HUDEP-2 (cell line): ENCODE measurements around the gene PLAC8L1.
A peak's percentile ranks its signal among the peaks of the same experiment; 100 is the strongest.
"Not testable (repeated sequence)": the region's sequence is repeated elsewhere in the genome, so short reads cannot be mapped to it uniquely, and the experiment has no call there.

Experiments
- DNase-seq, 76 experiments: peaks; one replicate each; lab custom pipeline; 2025; ENCODE audit not compliant: unreplicated experiment in 76 of 76; lab: John Stamatoyannopoulos, UW

The PLAC8L1 gene, protein sequence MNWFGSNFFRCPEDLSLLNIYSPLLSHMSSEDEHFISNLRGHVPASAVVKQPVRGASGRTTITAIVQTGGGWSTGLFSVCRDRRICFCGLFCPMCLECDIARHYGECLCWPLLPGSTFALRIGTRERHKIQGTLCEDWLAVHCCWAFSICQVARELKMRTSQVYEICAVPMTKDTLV

GRCh38 chr5:146105477-146105876 lies at the start of gene PLAC8L1:
PLAC8L1 (minus strand) TSS chr5:146105577; CDS start chr5:146104311, 1,266 bp downstream.
- DNase-seq, result no peak

DNA sequence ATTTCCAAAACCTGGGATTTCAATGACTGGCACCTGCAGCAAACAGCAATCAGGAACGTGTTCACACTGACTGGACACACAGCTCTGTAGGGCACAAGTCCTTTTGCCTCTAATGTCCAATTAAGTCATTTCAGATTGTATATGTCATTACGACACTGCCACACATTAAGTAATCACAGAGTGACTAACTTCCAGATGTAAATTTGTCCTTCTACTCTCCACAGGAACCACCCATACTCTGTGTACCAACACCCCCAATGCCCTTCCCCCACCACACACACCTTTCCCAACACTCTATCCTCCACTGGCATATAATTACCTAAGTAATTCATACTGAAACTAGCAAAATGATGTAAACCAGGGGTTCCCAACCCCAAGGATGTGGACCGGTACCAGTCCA lies 46.6 kb upstream of the PLAC8L1 start:
- DNase-seq, result no peak

- DNase-seq, result no peak
Observed at GRCh38 chr5:146137967-146138403, 32.6 kb upstream of the PLAC8L1 start.

GRCh38 chr5:146130440-146131045 lies 25.2 kb upstream of the PLAC8L1 start:
- peak in 4 of 76 experiments; percentile 1 to 18 (median 6) for DNase-seq

DNA sequence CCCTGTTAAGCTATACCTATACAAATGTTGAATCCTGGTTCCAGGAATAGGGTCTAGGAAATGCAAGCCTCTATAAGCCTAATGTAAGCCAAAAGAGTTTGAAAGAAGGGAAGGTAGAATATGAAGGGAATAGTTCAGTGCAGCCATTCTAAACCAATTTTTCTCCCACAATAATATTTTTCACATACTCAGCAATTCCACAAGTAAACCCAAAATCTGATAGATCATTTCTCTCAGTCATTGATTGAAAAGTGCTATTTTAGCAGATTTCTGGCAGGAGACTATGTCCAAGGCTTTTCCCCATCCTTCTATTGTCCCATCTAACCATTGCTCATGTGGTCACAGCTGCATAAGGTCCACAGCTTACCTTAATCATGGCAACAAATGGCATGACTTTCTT lies 20.7 kb upstream of the PLAC8L1 start:
- no peak for DNase-seq

- no peak for DNase-seq
Observed at GRCh38 chr5:146124580-146124979, 19.2 kb upstream of the PLAC8L1 start.

- not testable (repeated sequence) for DNase-seq
Observed at GRCh38 chr5:146121451-146121850, 16.1 kb upstream of the PLAC8L1 start.

GRCh38 chr5:146118322-146118721 lies 12.9 kb upstream of the PLAC8L1 start:
- DNase-seq, result no peak

GRCh38 chr5:146117216-146117615 lies 11.8 kb upstream of the PLAC8L1 start:
- not testable (repeated sequence) for DNase-seq

GRCh38 chr5:146116361-146116760 lies 11.0 kb upstream of the PLAC8L1 start:
- DNase-seq, result no peak

- peak in 3 of 76 experiments; percentile 2 to 13 (median 5) for DNase-seq
Observed at GRCh38 chr5:146112476-146112875, 7.1 kb upstream of the PLAC8L1 start.

GRCh38 chr5:146111409-146111808 lies 6.0 kb upstream of the PLAC8L1 start:
- peak in 72 of 76 experiments; percentile 2 to 86 (median 62) for DNase-seq

GRCh38 chr5:146109379-146109778 lies 4.0 kb upstream of the PLAC8L1 start:
- no peak for DNase-seq

- not testable (repeated sequence) for DNase-seq
Observed at GRCh38 chr5:146108870-146109269, 3.5 kb upstream of the PLAC8L1 start.

DNA sequence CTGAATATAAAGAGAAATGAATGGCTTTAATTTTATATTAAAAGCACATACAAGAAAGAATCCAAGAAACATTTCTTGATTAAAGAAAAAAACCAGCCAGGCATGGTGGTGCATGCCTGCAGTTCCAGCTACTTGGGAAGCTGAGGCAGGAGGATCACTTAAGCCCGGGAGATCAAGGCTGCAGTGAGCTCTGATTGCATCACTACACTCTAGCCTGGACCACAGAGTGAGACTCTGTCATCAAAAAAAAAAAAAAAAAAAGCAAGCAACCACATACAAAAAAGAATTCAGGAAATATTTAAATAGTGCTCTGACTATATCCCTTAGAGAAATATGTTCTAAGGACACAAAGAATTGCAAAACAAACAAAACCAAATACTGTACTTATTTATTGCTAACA lies 2.5 kb upstream of the PLAC8L1 start:
- DNase-seq, result no peak

DNA sequence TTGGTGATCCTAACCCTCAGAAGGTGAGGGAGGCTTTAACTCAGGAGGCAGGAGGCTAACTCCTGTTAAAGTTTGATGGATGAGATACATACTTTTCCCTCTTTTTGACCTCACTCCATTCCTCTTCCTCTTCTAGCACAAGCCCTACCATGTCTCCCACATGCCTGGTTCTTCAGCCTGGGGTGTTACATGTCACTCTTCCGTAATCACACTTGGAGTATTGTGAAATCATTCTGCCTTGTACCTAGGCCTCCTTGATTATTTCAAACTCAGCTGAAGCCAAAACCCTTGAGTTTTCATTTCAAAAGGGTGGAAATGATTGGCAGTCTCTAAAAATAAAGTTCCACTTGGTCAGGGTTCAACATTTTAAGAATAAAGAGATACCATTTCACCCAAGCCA lies 1.8 kb downstream of the PLAC8L1 start:
- no peak for DNase-seq

- no peak for DNase-seq
Observed at GRCh38 chr5:146101646-146102045, 3.7 kb downstream of the PLAC8L1 start.

DNA sequence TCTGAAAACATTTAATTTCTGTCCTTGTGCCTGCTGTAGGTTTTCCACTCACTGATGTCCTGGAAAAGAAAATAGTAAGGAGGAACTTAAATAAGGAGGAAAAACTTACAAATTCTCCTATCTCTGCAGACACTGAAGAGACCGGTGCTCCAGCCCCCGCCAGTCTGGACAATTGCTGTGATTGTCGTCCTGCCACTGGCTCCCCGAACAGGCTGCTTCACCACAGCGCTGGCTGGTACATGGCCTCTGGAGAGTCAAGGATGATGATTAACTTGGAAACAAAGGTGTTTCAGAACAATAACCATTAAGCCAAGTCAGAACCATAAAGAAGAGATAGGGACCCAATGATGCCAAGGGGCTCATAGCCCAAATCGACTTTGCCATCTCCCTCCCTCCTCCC lies 7.3 kb downstream of the PLAC8L1 start:
- no peak for DNase-seq

- no peak for DNase-seq
Observed at GRCh38 chr5:146091881-146092280, 13.5 kb downstream of the PLAC8L1 start.

DNA sequence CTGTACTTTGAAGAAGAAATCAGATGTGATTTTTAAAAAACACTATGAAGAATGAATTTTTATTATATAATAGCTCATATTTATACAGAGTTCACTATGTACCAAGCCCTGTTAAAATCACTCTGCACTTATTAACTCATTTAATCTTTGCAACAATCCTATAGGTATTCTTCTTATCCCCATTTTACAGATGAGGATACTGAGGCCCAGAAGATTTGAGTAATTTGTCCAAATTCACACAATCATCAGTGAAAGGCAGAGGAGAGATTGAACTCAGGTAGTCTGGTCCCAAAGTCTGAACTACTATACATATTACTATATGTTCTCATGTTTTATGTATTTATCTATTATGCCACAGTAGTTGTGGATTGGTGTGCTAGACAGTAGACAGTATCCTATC lies 16.1 kb downstream of the PLAC8L1 start:
- no peak for DNase-seq

DNA sequence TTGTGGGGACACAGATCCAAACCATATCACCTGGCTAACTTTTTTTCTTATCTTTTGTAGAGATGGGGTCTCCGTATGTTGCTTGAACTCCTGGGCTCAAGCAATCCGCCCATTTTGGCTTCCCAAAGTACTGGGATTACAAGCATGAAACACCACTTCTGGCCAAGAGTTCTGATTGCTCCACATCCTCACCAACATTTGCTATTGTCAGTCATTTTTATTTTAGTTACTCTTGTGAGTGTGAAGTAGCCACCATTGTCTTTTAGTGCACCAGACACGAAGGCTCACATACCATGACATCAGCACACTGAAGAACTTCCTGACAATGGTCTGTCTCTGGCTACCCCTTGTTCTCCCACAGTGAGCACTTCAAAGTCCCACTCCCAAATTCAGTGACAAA lies 17.3 kb downstream of the PLAC8L1 start:
- DNase-seq, result no peak

GRCh38 chr5:146084376-146084775 lies 21.0 kb downstream of the PLAC8L1 start:
- DNase-seq, result no peak
